GM10847 (cell line): ENCODE measurements around the gene KCNMB1.

Source experiments
- POLR2A ChIP-seq: IDR thresholded peaks from 2 replicates; pipeline ENCODE4 v1.6.1; 2011; ENCODE audit not compliant: insufficient read length; ENCODE audit errors: extremely low read depth

Gene KCNMB1

GRCh38 chr5:170341545-170341944, 47.6 kb downstream of the KCNMB1 start:
- TF ChIP-seq POLR2A = no peak

- TF ChIP-seq POLR2A = no peak
These were observed 49.4 kb downstream of the KCNMB1 start for GRCh38 chr5:170339780-170340167.

GRCh38 chr5:170338933-170339779, 50.0 kb downstream of the KCNMB1 start:
- no peak for TF ChIP-seq POLR2A

GRCh38 chr5:170338291-170338690, 50.9 kb downstream of the KCNMB1 start:
- no peak for TF ChIP-seq POLR2A

- TF ChIP-seq POLR2A = no peak
These were observed 52.0 kb downstream of the KCNMB1 start for GRCh38 chr5:170337045-170337733.

- no peak for TF ChIP-seq POLR2A
These were observed 53.1 kb downstream of the KCNMB1 start for GRCh38 chr5:170336065-170336464.

GRCh38 chr5:170334626-170335025, 54.5 kb downstream of the KCNMB1 start:
- no peak for TF ChIP-seq POLR2A

- no peak for TF ChIP-seq POLR2A
These were observed 55.8 kb downstream of the KCNMB1 start for GRCh38 chr5:170333161-170333910.

- TF ChIP-seq POLR2A = no peak
These were observed 57.1 kb downstream of the KCNMB1 start for GRCh38 chr5:170332058-170332457.

GRCh38 chr5:170330568-170331054, 58.6 kb downstream of the KCNMB1 start:
- no peak for TF ChIP-seq POLR2A

GRCh38 chr5:170329524-170329923, 59.6 kb downstream of the KCNMB1 start:
- no peak for TF ChIP-seq POLR2A

- TF ChIP-seq POLR2A = no peak
These were observed 61.3 kb downstream of the KCNMB1 start for GRCh38 chr5:170327829-170328228.

- no peak for TF ChIP-seq POLR2A
These were observed 62.0 kb downstream of the KCNMB1 start for GRCh38 chr5:170327168-170327567.
